ENCODE data around the gene DPP7.
"Not testable (repeated sequence)": the region's sequence is repeated elsewhere in the genome, so short reads cannot be mapped to it uniquely, and the experiment has no call there.

Gene DPP7

DNA sequence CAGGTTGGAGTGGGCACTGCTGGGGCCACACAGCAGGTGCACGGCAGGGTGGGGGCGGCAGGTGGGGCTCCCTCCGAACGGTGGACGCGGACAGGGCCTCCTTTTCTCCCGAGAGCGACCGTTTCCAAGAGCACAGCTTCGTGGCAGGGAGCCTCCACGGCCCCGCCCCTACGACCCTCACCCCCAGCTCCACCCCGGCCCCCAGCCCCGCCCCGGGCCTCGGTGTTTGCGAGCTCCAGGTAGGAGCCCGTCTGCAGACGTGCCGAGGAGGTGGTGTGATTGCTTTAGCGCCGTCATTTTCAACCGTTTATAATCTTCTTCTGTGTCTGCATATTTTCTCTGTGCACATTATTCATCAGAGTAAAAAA is 33.2 kb upstream of the DPP7 start:
- no peak for DNase-seq

DNA sequence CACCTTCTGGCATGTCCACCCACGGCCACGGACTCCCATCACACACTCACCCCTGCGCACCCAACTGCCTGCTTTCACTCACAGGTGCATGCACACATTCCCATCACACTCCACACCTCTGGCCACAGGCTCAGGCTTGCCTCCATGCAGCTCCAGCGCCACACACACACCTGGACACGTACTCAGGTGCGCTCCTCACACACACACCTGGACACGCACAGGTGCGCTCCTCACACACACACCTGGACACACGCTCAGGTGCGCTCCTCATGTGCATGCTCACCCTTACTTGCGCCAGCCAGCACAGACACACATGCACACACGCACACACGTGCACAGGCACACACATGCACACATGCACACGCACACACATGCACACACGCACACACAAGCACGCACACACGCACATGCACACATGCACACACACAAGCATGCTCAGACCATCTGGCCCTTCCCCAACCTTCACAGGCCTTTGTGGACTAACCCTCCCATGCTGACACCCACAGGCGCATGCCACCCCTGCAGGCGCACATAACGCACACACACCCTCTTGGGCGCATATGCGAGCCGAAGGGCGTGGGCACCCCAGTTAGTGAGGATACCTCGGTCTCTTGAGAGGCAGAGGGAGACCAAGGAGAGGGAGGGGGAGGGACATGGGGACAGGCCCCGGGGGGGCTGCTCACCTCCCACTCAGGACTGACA is 32.7 kb upstream of the DPP7 start:
- no peak for DNase-seq

- DNase-seq = no peak
These were observed 32.0 kb upstream of the DPP7 start for GRCh38 chr9:137146527-137146918.

DNA sequence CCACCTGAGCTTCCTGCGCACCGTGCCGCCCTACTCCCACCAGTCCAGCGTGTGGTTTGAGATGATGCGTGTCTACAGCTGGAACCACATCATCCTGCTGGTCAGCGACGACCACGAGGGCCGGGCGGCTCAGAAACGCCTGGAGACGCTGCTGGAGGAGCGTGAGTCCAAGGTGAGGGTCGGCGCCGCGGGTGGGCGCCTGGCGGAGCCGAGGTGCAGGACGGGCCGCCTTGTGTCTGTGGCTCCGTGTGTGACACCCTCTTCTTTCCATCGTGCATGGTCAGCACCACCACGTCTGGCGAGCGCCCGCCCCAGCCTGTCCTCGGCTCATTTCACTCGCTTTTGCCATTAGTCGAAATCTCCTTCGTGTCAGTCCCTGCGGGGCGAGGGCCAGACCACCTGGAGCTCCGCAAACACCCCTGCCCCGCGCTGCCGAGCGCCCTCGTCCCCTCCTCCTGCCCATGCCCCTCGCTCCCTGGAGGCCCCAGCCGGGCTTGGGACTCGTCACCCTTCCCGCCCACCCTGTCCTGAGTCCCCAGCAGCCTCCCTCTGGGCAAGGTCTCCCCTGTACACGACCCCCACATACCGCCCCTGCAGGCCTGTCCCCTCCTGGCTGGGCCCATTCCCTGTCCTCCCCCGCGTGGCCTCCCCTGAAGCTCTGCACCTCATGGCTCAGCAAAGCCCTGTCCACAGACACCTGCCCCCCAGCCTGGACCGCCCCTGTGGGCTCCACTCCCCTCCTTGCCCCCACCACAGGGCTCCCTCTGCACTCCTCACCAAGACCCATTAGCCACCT is 31.4 kb upstream of the DPP7 start:
- DNase-seq = no peak

GRCh38 chr9:137143459-137143858 is 28.9 kb upstream of the DPP7 start:
- DNase-seq = no peak

GRCh38 chr9:137141976-137142936 is 27.7 kb upstream of the DPP7 start:
- no peak for DNase-seq

- DNase-seq = no peak
These were observed 26.7 kb upstream of the DPP7 start for GRCh38 chr9:137141050-137141810.

DNA sequence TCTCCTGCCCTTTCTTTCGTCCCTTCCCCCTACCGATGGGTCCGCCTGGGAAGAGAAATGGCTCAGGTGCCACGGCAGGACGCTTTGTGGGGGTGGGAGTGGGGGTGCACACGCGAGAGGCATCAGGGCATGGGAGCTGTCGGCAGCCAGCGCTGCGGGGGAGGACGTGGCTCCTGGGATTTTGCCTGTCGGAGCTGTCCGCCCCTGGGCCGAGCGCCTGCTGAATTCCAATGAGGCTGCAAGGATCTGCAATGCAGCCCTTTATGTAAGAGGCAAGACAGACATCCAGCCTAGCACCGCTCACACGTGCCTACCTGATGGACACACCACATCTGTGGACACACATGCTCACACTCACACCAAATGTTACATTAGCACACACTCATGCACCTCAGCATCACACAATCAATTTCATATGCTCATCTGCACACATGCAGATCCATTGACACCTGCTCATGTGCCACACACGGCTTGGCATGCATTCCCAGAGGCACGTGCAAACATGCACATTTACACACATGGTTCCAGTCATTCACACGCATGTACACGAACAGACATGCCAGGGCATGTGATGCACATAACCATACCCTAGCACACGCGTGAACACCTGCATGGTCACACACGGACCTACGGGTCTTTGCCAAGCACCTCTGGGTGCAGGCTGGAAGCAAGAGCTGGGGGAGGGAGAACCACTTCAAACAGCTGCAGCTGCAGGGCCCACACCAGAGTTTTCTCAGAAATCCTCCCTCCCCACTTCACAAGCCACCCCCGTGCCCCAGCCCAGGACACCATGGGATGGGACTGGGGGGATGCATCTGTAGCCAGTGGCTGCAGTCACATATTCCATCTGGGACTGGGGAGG is 25.8 kb upstream of the DPP7 start:
- DNase-seq = no peak

DNA sequence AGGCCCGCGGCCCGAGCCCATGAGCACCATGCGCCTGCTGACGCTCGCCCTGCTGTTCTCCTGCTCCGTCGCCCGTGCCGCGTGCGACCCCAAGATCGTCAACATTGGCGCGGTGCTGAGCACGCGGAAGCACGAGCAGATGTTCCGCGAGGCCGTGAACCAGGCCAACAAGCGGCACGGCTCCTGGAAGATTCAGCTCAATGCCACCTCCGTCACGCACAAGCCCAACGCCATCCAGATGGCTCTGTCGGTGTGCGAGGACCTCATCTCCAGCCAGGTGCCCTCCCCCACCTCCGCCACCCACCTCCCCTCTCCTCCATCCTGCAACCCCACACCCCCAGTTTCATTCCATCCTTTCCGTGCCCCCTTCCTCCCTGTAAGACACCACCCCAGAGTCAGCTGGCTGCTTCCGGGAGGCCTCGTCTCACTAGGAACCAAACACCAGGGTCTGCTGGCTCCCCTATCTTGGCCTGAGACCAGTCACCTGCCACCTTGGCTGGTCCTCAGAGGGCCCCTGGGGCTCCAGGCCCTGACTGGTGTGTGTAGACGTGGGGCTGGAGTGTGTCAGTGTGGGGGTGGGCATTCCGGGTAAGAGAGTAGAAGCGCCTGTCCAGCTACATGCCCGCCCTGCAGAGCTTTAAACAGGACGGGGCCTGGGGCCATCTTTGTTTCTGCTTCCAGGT is 25.1 kb upstream of the DPP7 start:
- no peak for DNase-seq

DNA sequence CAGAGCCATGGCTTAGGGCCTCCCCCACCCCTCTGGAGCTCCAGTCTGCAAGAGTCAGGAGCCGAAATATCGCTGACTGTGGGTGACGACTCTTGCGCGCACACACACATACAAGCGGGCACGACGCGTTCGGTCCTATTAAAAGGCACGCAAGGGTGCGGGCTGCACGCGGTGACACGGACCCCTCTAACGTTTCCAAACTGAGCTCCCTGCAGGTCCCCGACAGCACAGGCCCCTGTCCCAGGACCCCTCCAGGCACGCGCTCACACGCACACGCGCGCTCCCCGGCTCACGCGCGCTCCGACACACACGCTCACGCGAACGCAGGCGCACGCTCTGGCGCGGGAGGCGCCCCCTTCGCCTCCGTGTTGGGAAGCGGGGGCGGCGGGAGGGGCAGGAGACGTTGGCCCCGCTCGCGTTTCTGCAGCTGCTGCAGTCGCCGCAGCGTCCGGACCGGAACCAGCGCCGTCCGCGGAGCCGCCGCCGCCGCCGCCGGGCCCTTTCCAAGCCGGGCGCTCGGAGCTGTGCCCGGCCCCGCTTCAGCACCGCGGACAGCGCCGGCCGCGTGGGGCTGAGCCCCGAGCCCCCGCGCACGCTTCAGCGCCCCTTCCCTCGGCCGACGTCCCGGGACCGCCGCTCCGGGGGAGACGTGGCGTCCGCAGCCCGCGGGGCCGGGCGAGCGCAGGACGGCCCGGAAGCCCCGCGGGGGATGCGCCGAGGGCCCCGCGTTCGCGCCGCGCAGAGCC is 24.4 kb upstream of the DPP7 start, which contains the start of gene GRIN1:
TSS of gene GRIN1 (plus strand) at position 433 of the 746 bp plus-strand sequence. CDS start 333 bp downstream, outside the sequence.
- peak; percentile 66 for DNase-seq

- DNase-seq = peak; percentile 78
These were observed 23.7 kb upstream of the DPP7 start for GRCh38 chr9:137138058-137138721.

GRCh38 chr9:137136881-137137607 is 22.5 kb upstream of the DPP7 start:
- DNase-seq = no peak

GRCh38 chr9:137136261-137136880 is 21.8 kb upstream of the DPP7 start:
- DNase-seq = no peak

GRCh38 chr9:137135154-137135553 is 20.6 kb upstream of the DPP7 start:
- not testable (repeated sequence) for DNase-seq

DNA sequence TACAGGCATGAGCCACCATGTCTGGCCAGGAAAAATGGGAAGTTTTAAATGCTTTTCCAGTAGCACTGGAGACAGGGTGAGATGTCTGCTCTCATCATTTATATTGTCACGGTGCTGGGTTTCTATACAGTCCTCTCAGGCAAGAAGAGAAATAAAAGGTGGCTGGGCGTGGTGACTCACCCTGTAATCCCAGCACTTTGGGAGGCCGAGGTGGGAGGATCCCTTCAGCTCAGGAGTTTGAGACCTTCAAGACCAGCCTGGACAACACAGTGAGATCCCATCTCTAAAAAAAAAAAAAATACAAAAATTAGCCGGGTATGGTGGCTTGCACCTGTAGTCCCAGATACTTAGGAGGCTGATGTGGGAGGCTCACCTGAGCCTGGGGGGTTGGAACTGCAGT is 19.7 kb upstream of the DPP7 start:
- no peak for DNase-seq

DNA sequence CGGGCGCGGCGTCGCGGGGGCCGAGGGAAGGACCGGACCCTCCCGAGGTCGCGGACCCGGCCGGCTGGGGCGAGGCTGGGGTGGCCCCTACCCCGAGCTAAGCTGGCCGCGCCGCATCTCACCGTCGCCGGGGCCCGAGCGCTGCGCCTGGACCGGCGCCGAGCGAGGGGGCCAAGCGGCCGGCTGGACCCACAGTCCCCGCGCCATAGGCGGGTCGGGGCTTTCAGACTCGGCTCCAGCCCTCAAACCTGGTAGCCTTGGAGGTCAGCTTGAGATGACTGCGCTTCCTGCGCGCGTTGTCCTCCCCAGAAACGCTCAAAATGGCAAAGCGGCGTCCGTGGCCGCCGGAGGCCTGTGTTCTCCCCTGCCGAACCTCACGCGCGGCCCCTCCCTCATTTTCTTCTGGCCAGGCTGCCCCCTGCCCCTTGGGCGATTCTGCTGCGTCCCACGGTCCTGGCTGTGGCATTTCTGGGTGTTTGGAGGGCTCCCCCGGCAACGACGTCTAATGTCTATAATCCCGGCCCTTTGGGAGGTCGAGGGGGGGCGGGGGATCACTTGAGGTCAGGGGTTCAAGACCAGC is 15.7 kb upstream of the DPP7 start:
- no peak for DNase-seq

DNA sequence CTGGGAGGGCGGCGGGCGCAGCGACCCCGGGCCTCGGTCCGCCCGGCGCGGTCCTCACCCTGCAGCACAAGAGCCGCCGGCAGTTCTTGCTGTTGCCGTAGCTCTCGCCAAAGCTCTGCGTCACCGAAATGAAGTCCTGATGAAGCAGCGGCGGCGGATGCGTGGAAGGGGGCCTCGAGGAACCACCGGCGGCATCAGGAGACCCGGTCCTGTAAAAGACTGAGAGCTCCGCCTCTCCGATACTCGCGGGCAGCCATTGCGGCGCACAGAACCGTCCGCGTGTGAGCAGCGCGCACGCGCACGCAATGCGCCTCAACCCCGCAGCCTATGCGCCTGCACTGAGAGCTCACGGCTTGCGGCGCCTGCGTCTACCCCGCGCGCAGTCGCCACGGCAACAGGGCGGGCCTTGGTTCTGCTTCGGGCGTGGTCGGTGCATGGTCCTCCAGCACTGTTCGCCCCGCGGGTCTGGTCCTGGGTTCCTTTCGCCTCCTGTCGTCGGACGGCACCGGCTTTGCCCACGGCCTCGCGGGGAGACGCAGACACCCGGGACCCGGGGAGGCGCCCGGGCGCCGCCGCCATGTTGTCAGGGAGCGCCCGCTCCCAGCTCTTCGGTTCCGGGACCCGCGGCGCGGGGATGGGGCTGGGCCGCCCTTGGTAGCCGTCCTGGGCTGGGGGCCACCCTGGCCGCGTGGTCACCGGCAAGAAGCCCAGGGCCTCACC is 15.1 kb upstream of the DPP7 start:
- peak; percentile 95 for DNase-seq
